Hepatocyte (in vitro differentiated cells): Measurements from ENCODE around the gene INTS2.

Experiments
- EZH2 ChIP-seq: fragments of 200-600 bp; sonication (generic); IDR thresholded peaks from 2 replicates; pipeline ENCODE4 v1.6.1; 2016; ENCODE audit warnings: antibody characterized with exemption, mild to moderate bottlenecking, borderline replicate concordance
- EZH2phosphoT487 ChIP-seq: fragments of 200-600 bp; sonication (generic); IDR thresholded peaks from one replicate; pipeline ENCODE4 v1.6.1; 2018; ENCODE audit warnings: antibody characterized with exemption, mild to moderate bottlenecking, low read depth, moderate library complexity; ENCODE audit not compliant: unreplicated experiment, severe bottlenecking
- TF ChIP-seq, protein P1 (sequence below): fragments of 200-600 bp; sonication (generic); IDR thresholded peaks from 2 replicates; pipeline ENCODE4 v1.5.1; 2016; ENCODE audit warnings: antibody characterized with exemption, mild to moderate bottlenecking; ENCODE audit not compliant: poor library complexity

- TF ChIP-seq, protein P1, sequence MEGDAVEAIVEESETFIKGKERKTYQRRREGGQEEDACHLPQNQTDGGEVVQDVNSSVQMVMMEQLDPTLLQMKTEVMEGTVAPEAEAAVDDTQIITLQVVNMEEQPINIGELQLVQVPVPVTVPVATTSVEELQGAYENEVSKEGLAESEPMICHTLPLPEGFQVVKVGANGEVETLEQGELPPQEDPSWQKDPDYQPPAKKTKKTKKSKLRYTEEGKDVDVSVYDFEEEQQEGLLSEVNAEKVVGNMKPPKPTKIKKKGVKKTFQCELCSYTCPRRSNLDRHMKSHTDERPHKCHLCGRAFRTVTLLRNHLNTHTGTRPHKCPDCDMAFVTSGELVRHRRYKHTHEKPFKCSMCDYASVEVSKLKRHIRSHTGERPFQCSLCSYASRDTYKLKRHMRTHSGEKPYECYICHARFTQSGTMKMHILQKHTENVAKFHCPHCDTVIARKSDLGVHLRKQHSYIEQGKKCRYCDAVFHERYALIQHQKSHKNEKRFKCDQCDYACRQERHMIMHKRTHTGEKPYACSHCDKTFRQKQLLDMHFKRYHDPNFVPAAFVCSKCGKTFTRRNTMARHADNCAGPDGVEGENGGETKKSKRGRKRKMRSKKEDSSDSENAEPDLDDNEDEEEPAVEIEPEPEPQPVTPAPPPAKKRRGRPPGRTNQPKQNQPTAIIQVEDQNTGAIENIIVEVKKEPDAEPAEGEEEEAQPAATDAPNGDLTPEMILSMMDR: no peak
- no peak for TF ChIP-seq EZH2phosphoT487
- TF ChIP-seq EZH2: no peak
Measured at GRCh38 chr17:61832463-61832862, 95.3 kb downstream of the INTS2 start.
